Ovary (tissue), 3 donors: ENCODE results near the gene GYPC.

ENCODE experiments used
- CTCF ChIP-seq, 3 donors: fragments of 450-650 bp in 2 of 3; fragments of 200-600 bp in 1 of 3; IDR thresholded peaks; one replicate each; pipeline versions ENCODE4 v1.5.1 to v1.8.0; 2016 to 2022; ENCODE audit warnings: antibody characterized with exemption in 3 of 3, mild to moderate bottlenecking in 1 of 3
- EP300 ChIP-seq: sonication (generic); formaldehyde crosslinking; IDR thresholded peaks from one replicate; pipeline ENCODE4 v1.6.1; 2017; ENCODE audit warnings: antibody characterized with exemption
- donor health status: DM: no; HTN: no; CAD: no.

- no peak for TF ChIP-seq CTCF (IDR thresholded peaks at IDR 0.05)
- TF ChIP-seq EP300, result no peak
Observed at GRCh38 chr2:126652323-126652891, 3.6 kb upstream of the GYPC start.
